GM18499 (cell line): Measurements from ENCODE around the gene LRRFIP2.
"Not testable (repeated sequence)": the region's sequence is repeated elsewhere in the genome, so short reads cannot be mapped to it uniquely, and the experiment has no call there.

Experiments
- ATAC-seq: cut with Tn5 transposase; IDR thresholded peaks from one replicate; pipeline ENCODE4 v1.9.1; 2021; ENCODE audit warnings: moderate number of reproducible peaks; ENCODE audit not compliant: insufficient read depth, unreplicated experiment

Gene LRRFIP2

DNA sequence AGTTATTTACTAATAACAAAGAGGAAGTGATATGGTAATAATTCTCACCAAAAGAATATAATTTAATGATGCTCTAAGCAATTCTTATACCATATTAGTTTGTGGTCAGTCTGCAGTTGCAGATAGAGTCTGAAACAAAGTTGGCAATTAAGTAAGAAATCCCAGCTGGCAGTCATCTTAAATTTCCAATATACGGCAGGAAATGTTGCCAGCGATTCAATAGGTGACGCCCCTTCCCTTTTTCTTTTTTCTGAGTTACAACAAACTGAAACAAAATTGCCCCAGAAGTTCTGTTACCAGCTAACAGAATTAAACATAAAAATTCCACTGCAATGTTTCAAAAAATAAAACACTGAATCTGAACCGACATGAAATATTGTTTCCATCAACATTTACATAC lies 26.7 kb downstream of the LRRFIP2 start:
- ATAC-seq, result no peak

DNA sequence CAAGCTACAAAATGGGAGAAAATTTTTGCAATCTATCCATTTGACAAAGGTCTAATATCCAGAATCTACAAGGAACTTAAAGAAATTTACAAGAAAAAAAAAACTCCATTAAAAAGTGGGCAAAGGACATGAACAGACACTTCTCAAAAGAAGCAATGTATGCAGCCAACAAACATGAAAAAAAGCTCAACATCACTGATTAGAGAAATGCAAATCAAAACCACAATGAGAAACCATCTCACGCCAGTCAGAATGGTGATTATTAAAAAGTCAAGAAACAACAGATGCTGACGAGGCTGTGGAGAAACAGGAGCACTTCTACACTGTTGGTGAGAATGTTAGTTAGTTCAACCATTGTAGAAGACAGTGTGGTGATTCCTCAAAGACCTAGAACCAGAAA lies 27.5 kb downstream of the LRRFIP2 start:
- not testable (repeated sequence) for ATAC-seq

DNA sequence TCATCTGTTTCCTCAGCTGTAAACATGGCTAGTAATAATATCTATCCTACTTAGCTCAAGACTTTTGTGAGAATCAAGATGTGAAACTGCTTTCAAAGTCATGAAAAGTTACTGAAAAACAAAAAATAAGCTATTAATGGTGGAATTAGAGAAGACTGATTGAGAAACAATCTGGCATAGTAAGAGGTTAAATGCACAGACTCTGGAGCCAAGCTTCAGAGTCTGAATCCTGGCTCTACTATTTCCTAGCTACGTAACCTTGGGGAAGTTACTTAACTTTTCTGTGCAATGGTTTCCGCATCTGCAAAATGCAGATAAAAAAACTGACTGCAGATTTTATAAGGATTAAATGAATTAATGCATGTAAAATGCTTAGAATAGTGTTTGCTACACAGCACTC lies 28.8 kb downstream of the LRRFIP2 start:
- ATAC-seq, result no peak

DNA sequence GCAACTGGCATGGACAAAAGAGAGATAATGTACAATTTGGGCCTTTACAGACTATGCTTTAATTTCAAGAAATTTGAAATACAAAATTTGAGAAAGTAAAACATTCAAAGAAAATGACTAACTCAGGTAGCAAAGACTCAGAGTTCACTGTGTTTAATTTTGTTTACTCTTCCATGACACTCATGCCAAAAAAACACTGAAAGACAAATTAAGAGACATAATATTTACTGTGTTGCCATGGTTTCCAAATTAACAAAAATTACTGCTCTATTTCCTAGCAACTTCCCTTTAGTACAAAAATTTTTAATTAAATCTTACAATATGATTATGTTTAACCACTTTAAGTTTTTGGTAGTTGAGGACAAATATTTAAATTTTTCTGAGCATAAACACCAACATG lies 29.6 kb downstream of the LRRFIP2 start:
- no peak for ATAC-seq

DNA sequence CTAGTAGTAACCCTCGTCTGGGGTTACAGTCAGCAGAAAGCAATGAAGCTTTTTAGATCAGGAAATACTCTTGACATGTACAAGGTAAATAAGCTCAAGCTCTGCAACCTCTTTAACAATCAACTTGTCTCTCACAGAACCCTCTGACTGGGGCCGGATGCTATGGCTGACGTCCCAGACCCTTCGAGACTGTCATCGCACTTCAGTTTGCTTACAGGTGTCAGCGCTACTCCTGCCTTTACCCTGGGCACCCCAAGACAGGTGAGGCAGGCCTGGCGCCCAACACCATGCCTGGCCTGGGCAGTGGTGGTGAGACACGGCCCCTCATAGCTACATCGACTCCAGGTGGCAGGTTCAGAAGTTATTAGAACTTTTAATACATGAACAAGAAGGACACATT lies 30.6 kb downstream of the LRRFIP2 start:
- no peak for ATAC-seq

DNA sequence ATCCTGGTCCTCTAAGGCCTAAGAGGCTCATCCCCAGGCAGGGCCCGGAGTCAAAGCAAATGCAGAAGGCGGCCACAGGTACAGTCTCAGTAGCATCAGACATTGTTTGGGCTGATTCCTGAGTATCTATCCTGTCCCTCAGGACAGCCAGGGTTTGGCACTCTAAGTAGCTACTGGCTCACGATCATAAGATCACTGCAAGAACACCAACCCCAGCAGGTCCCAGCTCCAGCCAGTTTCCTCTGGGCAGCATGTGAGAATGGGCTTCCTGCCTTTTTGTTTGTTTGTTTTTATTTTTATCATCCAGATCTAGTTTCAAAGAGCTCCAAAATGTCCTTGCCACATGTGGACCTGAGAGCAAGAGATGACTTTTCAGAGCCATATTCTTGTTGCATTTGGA lies 32.7 kb downstream of the LRRFIP2 start:
- no peak for ATAC-seq

DNA sequence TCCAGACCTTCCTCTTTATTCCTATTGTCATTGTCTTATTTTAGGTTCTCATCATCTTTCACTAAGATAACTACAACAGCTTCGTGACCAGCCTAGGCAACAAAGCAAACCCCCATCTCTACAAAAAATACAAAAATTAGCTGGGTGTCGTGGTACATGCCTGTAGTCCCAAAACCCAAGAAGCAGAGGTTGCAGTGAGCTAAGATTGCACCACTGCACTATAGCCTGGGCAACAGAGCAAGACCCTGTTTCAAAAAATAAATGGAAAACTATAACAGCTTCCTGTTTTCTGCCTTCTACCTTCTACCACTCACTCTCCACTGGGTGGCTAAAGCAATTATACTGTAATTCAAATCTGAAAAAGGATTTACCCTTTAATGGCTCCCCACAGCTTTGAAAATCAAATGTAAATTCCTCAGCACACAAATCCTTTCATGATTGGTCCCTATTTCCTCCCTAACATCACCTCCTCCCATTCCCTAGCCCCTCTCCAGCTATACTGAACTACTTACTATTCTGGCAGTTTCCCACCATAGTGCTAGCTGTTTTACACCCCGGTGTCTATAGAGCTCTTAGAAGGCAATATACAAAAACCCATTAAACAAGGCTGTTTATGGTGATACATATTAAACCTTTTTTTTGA lies 33.4 kb downstream of the LRRFIP2 start:
- ATAC-seq, result no peak

DNA sequence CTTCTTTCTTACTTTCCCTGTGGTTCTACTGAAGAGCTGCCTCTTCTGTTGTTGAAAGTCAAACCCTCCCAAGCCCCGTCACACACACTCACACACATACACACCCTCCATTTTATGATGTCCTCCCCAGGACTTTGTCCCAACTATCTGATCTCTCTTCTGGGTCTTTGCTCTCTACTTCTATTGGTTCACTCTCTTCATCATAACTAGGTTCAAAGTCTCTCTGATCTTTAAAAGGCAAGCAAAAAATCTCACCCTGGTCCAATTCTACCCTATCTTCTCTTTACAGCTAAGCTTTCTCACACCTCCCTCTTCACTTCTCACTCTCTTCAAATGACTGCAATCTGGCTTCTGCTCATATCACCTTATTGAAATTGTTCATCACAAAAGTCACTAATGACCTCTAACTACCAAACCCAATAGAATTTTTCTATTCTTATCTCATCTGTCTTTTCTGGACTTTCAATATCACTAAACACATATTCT lies 34.8 kb downstream of the LRRFIP2 start:
- ATAC-seq, result no peak

DNA sequence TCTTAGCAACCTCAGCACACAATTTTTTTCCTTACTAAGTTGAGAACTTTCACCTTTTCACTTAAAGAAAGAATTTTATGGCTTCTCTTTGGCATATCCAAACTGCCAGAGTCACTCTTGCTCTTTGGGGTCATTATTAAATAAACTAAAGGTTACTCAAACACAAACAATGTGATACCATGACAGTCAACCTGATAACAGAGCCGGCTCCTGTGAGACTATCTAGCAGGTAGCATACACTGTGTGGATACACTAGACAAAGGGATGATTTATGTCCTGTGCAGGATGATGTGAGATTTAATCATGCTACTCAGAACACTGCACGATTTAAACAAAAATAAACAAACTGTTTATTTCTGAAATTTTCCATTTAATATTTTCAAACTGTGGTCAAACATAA lies 35.6 kb downstream of the LRRFIP2 start:
- ATAC-seq, result no peak

DNA sequence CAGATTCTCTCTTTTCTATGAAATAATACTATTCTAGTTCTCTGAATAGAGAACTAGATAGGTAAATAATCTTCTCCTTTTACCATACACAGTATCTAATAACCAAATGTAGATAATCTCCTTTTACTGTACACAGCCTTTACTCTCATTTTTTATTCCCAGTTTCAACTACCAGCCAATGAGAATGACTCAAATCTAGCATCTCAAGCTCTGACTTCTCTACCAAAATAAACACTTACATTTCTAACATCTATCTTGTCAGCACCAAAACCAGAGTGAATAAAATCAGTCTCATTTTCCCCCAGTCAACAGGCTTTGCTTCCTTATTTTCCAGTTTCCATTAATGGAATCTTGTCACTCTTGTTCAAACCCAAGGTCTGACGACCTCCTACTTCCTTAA lies 36.9 kb downstream of the LRRFIP2 start:
- no peak for ATAC-seq

DNA sequence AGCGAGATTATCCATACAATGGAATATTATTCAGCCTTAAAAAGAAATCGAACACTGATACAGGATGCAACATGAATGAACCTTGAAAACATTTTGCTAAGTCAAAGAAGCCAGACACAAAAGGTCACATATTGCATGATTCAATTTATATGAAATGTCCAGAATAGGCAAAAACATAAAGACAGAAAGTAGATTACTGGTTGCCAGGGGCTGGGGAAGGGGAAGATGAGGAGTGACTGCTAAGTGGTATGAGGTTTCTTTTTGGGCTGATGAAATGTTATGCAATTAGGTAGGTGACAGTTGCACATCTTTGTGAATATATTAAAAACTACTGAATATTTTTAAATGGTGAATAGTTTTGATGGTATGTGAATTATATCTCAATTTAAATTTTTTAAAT lies 38.3 kb downstream of the LRRFIP2 start:
- no peak for ATAC-seq

DNA sequence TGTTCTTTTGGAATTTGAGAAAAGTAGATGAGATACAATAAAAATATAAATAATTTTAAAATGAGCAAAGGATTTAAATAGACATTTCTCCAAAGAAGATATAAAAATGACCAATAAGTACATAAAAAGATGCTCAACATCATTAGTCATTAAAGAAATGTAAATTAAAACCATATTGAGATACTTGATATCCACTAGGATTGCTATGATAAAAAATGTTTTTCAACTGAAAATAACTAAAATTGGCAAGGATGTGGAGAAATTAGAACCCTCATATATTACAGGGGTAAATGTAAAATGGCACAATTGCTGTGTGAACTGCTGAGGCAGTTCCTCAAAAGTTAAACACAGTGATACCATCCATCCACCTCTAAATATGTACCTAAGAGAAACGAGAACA lies 38.8 kb downstream of the LRRFIP2 start:
- no peak for ATAC-seq

DNA sequence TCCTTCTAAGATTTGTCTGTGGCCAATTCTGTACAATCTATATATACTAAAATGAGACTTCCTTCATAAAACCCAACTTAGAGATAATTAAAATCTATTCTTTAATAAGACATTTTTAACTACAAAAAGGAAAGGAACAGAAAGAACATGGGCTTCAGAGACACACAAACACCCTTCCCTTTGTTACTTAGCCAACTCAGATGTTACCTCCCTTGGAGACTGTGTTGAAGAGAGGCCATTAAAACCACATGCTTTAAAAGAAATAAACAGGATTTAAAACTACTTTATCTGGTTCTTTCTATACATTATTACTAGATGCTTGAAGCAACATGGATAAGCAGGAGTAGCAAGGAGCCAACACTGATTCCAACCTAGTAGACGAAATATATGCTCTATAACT lies 42.0 kb downstream of the LRRFIP2 start:
- ATAC-seq, result no peak

DNA sequence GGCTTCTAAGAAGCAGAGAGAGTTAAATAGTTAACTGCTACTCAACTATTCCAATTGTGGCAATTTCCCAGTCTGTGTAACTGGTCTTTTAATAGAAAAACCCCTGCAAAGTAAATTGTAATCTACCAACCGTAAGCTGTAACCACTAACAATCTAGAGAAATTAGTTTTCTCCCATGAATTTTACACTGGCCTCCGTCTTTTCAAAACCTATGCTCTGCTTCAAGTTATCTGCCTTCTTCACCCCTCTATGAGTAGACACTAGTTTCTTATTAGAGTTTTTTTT lies 42.6 kb downstream of the LRRFIP2 start:
- no peak for ATAC-seq

DNA sequence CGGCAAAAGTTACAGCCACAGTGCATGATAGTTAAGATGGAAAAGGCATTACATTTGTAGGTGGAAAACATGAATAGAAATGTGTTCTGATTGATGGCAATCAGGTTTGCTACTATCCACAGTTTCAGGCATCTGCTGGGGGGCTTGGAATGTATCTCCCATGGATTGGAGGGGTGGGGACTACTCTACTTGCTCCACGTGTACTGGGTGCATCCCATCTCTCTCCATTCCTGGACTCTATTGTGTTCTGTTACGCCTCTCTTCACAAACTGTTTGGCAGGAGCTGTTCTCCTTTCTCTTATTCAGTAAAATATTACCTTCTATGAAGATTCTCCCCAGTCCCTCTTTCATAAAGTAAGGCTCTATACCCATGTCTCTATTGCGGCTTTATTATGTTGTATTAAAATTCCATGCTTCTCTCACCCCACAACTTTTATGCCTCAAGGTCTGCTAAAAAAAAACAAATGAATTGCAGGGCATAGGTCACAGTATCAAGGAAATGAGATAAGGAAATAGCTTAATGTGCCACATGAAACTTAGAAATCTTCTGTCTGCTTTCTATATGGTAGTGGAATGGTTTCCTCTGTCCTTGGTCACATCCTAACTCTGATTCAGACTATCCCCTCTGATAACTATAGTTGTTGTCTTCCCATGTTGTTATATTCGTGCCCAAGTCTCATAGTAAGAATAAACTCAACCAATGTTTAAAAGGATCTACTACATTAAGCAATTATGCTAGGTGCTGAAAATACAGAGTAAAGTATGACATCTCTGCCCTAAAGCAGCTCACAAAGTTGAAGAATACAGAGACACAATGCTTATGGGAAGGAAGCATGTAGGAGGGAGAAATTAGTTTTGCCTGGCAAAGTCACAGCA lies 43.2 kb downstream of the LRRFIP2 start:
- ATAC-seq, result no peak

DNA sequence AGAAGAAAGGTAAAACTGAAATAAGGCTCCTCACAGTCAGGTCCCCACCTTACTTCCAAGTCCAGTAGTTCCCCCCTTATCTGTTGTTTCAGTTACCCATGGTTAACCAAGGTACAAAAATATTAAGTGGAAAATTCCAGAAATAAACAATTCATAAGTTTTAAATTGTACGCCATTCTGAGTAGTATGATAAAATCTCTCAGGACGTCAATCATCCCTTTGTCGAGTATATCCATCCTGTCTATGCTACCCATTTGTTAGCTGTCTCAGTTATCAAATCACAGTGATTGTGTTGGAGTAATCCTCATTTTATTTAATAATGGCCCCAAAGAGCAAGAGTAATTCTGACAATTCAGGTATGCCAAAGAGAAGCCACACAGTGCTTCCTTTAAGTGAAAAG lies 43.9 kb downstream of the LRRFIP2 start:
- ATAC-seq, result no peak

DNA sequence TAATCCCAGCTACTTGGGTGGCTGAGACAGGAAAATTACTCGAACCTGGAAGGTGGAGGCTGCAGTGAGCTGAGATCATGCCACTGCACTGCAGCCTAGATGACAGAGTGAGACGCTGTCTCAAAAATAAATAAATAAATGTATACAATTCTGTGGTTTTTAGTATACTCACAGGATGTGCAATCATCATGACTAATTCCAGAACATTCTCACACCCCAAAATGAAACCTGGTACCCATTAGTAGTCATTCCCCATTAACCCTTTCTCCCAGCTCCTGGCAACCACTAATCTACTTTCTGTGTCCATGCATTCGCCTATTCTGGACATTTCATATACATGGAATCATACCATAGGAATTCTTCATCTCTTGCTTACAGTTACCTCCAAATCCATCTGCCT lies 44.5 kb downstream of the LRRFIP2 start:
- ATAC-seq, result no peak

DNA sequence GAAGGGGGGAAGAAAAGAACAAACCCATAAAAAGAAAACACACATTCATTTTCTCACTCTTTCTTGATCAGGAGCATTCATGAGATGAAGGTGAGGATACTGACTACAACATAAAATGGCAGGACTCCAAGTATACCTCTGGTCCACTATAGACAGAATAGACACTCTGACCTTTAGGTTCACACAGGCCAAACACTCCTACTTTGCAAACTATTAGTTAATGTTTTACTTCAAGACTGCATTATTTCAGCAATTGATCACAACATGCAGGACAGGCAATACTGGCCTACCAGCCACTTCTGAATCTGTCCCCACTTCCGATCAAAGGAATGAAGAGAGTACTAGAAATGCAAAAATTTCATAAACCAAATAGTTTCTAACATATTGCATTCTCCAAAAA lies 47.0 kb downstream of the LRRFIP2 start:
- ATAC-seq, result no peak

DNA sequence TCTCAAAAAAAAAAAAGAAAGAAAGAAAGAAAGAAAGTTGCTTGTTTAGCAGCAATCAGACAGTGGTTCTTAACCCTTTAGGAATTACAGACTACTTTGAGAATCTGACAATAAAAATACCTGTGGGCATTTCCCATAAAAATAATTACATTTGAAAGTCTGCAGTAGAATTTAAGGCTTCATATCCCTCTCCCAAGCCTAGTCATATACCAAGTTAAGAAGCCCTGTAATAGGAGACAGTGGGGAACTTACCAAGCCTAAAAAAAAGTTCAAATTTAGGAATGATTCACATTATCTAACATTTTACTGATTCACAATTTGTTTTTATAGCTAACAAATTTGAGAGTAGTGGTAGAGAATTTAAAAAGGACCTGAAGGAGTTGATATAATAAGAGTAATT lies 47.5 kb downstream of the LRRFIP2 start:
- ATAC-seq, result no peak

DNA sequence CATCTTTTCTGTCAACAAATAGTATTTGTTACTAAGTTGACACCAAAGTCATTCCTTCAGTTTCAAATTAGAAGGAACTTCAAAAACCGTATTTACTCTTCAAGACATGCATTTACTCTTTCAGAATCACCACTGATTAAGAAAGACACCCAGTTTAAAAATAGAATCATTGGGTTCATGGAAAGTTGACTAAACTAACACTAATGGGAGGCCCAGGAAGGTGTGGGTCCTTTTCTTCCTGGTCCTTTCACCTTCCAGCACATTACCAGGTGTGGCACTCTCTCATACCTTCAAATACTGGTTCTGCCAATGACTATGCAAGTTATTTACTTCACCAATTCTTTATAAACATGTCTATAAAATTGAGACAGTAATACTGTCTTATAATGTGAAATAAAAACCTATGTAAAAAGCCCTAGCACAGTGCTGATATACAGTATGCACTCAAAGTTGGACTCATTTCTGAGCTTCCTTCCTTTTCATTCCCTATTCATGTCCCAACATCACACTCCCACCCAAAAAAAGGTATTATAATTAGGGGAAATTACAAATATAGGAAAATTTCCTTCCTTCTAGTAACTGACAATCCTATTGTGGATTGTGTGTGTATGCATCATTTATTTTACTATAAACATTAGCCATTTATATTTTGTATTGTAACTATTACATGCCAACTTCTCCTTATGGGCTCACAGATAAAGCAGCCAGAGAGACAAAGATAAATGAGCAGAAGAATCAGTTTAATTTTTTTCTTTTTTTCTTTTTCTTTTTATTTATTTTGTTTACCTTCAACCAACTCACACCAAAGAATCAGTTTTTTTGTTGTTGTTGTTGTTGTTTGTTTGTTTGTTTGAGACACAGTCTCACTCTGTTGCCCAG lies 48.9 kb downstream of the LRRFIP2 start:
- no peak for ATAC-seq

DNA sequence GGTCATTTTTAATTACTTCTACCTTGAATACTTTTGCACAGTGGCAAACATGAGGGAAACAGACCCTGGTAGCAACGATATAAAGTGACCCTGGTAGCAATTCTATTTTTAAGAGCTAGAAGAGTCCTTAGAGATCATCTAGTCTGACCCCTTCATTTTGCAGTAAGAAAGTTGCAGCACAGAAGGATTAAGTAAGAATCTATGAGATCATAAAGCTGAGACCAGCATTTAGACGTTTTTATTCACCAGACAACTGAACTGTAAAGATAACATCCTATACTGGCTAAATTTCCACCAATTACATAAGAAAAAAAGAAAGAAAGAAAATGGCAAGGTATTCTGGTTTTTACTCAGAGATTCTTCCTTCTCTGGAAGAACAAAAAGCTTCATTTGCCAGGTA lies 49.9 kb downstream of the LRRFIP2 start:
- no peak for ATAC-seq
